Fibroblast of pulmonary artery (primary cell): Measurements from ENCODE around the gene HSP90AB1.

Experiments used
- DNase-seq: peaks from one replicate; pipeline ENCODE4 v3.0.0-alpha.2; 2010; ENCODE audit warnings: low read depth
- H3K4me3 ChIP-seq: replicated peaks from 2 replicates; pipeline ENCODE4 v1.5.1; 2011; ENCODE audit warnings: low read depth, mild to moderate bottlenecking, control low read depth, low read length, moderate library complexity
- CTCF ChIP-seq: IDR thresholded peaks from 2 replicates; pipeline ENCODE4 v1.5.1; 2011; ENCODE audit warnings: mild to moderate bottlenecking, control low read depth, low read length, inconsistent platforms; ENCODE audit errors: missing control alignments

Gene HSP90AB1

DNA sequence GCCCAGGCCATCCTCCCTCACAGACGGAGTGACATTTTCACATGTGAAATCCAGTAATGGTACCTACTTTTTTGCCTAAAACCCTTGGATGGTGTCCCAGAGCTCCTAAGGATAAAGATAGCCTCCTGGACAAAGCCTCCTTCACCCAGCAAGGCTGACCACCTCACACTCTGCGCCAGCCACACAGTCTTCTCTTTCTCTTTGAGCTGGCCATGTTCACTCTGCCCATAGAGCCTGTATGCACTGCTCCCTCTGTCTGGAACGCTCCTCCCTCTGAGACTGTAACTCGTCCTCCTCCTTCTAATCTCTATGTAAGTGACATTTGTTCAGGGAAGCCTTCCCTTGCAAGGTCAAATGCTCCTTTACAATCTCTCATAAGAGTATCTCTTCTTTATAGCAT lies 38.0 kb downstream of the HSP90AB1 start:
- no peak for TF ChIP-seq CTCF
- H3K4me3 ChIP-seq: no peak overlapping the region
- no peak for DNase-seq

DNA sequence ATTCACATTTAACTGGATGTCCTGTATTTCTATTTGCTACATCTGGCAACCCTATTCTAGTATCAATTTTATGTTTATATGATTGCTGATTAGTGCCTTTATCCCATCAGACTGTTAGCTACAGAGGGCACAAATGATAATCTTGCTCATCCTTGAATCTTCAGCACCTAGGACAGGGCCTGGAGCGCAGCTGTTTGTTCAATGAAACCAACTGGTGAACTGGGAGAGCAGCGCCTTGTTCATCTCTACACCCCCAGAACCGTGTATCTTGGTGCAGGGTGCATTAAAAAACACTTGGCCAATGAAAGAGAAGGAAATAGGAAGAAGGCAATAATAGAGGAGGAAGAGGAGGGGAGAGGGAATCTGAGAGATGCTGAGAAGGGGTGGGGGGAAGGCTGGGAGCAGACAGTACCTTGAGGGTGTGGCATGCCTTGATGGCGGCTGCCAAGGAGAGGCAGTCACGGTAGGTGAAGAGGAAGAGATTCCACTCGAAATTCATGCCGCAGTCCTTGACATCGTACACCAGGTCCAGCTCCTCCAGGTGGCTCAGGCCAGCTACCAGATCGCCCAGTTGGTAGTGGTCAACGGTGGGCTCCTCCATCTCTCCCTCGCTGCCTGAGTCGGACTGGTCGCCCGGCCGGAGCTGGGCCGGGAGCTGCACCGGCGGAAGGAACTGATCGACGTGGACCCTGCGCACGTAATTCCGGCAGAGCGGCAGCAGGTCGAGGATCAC lies 38.8 kb downstream of the HSP90AB1 start:
- peak; percentile 46 for DNase-seq
- no peak for TF ChIP-seq CTCF
- H3K4me3 ChIP-seq: no peak overlapping the region

GRCh38 chr6:44286285-44286565 lies 39.3 kb downstream of the HSP90AB1 start:
- no peak for TF ChIP-seq CTCF
- DNase-seq: no peak

GRCh38 chr6:44286747-44287146 lies 39.8 kb downstream of the HSP90AB1 start:
- TF ChIP-seq CTCF: no peak
- no peak overlapping the region for H3K4me3 ChIP-seq
- no peak for DNase-seq

More at GRCh38 chr6:44286285-44286565, 39.3 kb downstream of the HSP90AB1 start:
- H3K4me3 ChIP-seq: no peak overlapping the region

DNA sequence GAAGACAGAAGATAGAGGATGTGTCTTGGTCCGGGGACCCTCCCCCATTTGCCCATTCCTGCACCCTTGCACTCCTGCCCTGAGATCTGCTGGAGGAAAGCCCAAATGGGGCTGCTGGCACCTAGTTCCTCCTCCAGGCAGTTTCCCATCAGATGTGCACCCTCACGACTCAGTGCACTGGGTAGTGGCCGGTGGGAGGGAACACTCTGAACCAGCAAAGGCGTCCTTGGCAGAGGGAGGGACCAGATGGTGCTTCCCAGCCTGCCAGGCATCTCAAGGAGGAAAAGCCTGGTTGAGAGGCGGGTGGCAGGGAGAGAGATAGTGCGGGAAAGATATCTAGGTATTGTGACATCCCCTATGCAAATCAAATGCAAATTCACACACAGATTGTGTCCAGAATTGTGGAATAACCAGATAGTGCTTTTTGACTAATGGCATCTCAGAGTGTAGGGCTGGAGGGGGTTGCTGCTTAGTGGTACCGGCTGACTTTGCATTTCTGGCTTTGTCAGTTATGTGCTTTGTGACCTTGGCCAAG lies 42.9 kb downstream of the HSP90AB1 start:
- no peak for TF ChIP-seq CTCF
- H3K4me3 ChIP-seq: no peak overlapping the region
- DNase-seq: no peak

- TF ChIP-seq CTCF: no peak
- DNase-seq: no peak
- no peak overlapping the region for H3K4me3 ChIP-seq
These were observed 44.9 kb downstream of the HSP90AB1 start for GRCh38 chr6:44291841-44292240.
